GM23338 (cell line): ENCODE results near the gene FAM193B. TPM values are rescaled to one million over a fixed set of nuclear protein-coding genes. Genes with fewer than 3 reads are reported as not detected.

ENCODE experiments used
- ATAC-seq: fragments of 200-7000 bp; cut with Tn5 transposase; 3 replicates; pipeline ENCODE4 v1.9.1; 2020
- DNase-seq: peaks from one replicate; pipeline ENCODE4 v3.0.0-alpha.2; 2015; ENCODE audit warnings: low spot score
- H2AFZ ChIP-seq: fragments of 200-600 bp; sonication (generic); 2 replicates; pipeline ENCODE4 v1.8.0; 2016; ENCODE audit warnings: antibody characterized with exemption, mild to moderate bottlenecking, moderate library complexity
- H3F3A ChIP-seq: fragments of 200-600 bp; sonication (generic); replicated peaks from 2 replicates; pipeline ENCODE4 v1.8.0; 2017; ENCODE audit warnings: antibody characterized with exemption, mixed run types, low read depth
- H3K27ac ChIP-seq: fragments of 200-600 bp; sonication (generic); 2 replicates; pipeline ENCODE4 v1.6.1; 2016; ENCODE audit warnings: low read depth
- H3K27me3 ChIP-seq: fragments of 200-600 bp; sonication (generic); 2 replicates; pipeline ENCODE4 v1.8.0; 2016; ENCODE audit warnings: mild to moderate bottlenecking, mixed run types, moderate library complexity; ENCODE audit not compliant: insufficient read depth
- H3K36me3 ChIP-seq: fragments of 200-600 bp; sonication (generic); 2 replicates; pipeline ENCODE4 v1.8.0; 2016; ENCODE audit warnings: mild to moderate bottlenecking; ENCODE audit not compliant: insufficient read depth
- H3K4me1 ChIP-seq: fragments of 200-600 bp; sonication (generic); 2 replicates; pipeline ENCODE4 v1.8.0; 2016; ENCODE audit warnings: mild to moderate bottlenecking, moderate library complexity; ENCODE audit not compliant: insufficient read depth
- H3K4me2 ChIP-seq: fragments of 200-600 bp; sonication (generic); 2 replicates; pipeline ENCODE4 v1.7.1; 2017; ENCODE audit warnings: mixed run types
- H3K4me3 ChIP-seq: fragments of 200-600 bp; sonication (generic); 2 replicates; pipeline ENCODE4 v1.6.1; 2016; ENCODE audit warnings: mixed run types
- H3K79me2 ChIP-seq: fragments of 200-600 bp; sonication (generic); replicated peaks from 2 replicates; pipeline ENCODE4 v1.8.0; 2017; ENCODE audit warnings: mild to moderate bottlenecking; ENCODE audit not compliant: insufficient read depth
- H3K9me2 ChIP-seq: fragments of 200-600 bp; sonication (generic); 2 replicates; pipeline ENCODE4 v1.8.0; 2017; ENCODE audit not compliant: insufficient read depth
- H4K20me1 ChIP-seq: fragments of 200-600 bp; sonication (generic); replicated peaks from 2 replicates; pipeline ENCODE4 v1.8.0; 2017; ENCODE audit warnings: mild to moderate bottlenecking; ENCODE audit not compliant: insufficient read depth
- H3K27ac Mint-ChIP-seq: 2 replicates; pipeline ENCODE4 v1.8.0; 2020; ENCODE audit warnings: inconsistent platforms, mild to moderate bottlenecking, moderate library complexity, mixed read lengths
- H3K27me3 Mint-ChIP-seq: 3 replicates; pipeline ENCODE4 v1.8.0; 2022; ENCODE audit warnings: low read depth, mild to moderate bottlenecking, moderate library complexity, mixed read lengths, inconsistent platforms; ENCODE audit not compliant: insufficient read depth, poor library complexity
- H3K36me3 Mint-ChIP-seq: 3 replicates; pipeline ENCODE4 v1.8.0; 2021; ENCODE audit warnings: low read depth, mild to moderate bottlenecking, inconsistent platforms, moderate library complexity, mixed read lengths
- H3K4me1 Mint-ChIP-seq: 3 replicates; pipeline ENCODE4 v1.8.0; 2020; ENCODE audit warnings: mild to moderate bottlenecking, inconsistent platforms, mixed read lengths
- H3K4me3 Mint-ChIP-seq: 3 replicates; pipeline ENCODE4 v1.8.0; 2021; ENCODE audit warnings: moderate library complexity, mild to moderate bottlenecking, inconsistent platforms, mixed read lengths
- H3K9me3 Mint-ChIP-seq: 3 replicates; pipeline ENCODE4 v1.8.0; 2020; ENCODE audit warnings: moderate library complexity, mild to moderate bottlenecking, inconsistent platforms, mixed read lengths
- CREB1 ChIP-seq: fragments of 250-450 bp; sonication (Bioruptor Pico); IDR thresholded peaks from 2 replicates; pipeline ENCODE4 v1.5.0; 2020; ENCODE audit warnings: low read depth, mild to moderate bottlenecking, moderate library complexity
- CTCF ChIP-seq, 2 experiments: fragments of 200-600 bp in 1 of 2; sonication (generic) in 1 of 2; conservative IDR thresholded peaks; 2 replicates each; pipeline versions ENCODE4 v1.5.1 to v1.6.1; 2016 to 2017; ENCODE audit warnings: antibody characterized with exemption in 2 of 2, low read depth in 2 of 2, mild to moderate bottlenecking in 2 of 2, moderate library complexity in 1 of 2
- ETS1 ChIP-seq: IDR thresholded peaks from 2 replicates; pipeline ENCODE4 v1.6.1; 2016; ENCODE audit warnings: antibody characterized with exemption
- EZH2 ChIP-seq: fragments of 200-600 bp; sonication (generic); IDR thresholded peaks from one replicate; pipeline ENCODE4 v1.8.0; 2017; ENCODE audit warnings: antibody characterized with exemption, mild to moderate bottlenecking, low read depth; ENCODE audit not compliant: unreplicated experiment
- EZH2phosphoT487 ChIP-seq: fragments of 200-600 bp; sonication (generic); IDR thresholded peaks from one replicate; pipeline ENCODE4 v1.8.1; 2018; ENCODE audit warnings: antibody characterized with exemption; ENCODE audit not compliant: unreplicated experiment
- JUNB ChIP-seq: IDR thresholded peaks from one replicate; pipeline ENCODE4 v1.6.1; 2016; ENCODE audit warnings: antibody characterized with exemption; ENCODE audit not compliant: unreplicated experiment
- NANOG ChIP-seq: IDR thresholded peaks from 2 replicates; pipeline ENCODE4 v1.6.1; 2016; ENCODE audit warnings: antibody characterized with exemption, borderline replicate concordance
- POLR2AphosphoS5 ChIP-seq: IDR thresholded peaks from 2 replicates; pipeline ENCODE4 v1.6.1; 2016; ENCODE audit warnings: antibody characterized with exemption, low read depth
- REST ChIP-seq: IDR thresholded peaks from one replicate; pipeline ENCODE4 v1.6.1; 2018; ENCODE audit warnings: antibody characterized with exemption; ENCODE audit not compliant: unreplicated experiment
- STAT1 ChIP-seq: IDR thresholded peaks from one replicate; pipeline ENCODE4 v1.6.1; 2016; ENCODE audit warnings: antibody characterized with exemption; ENCODE audit not compliant: unreplicated experiment
- ZNF114 ChIP-seq: fragments of 250-450 bp; sonication (Bioruptor Pico); IDR thresholded peaks from 2 replicates; pipeline ENCODE4 v1.5.0; 2020; ENCODE audit warnings: mild to moderate bottlenecking, moderate library complexity
- ZNF331 ChIP-seq: fragments of 250-450 bp; sonication (Bioruptor Pico); IDR thresholded peaks from 2 replicates; pipeline ENCODE4 v1.5.0; 2020; ENCODE audit warnings: low read depth, mild to moderate bottlenecking, moderate library complexity
- ZNF462 ChIP-seq: fragments of 250-450 bp; sonication (Bioruptor Pico); IDR thresholded peaks from 2 replicates; pipeline ENCODE4 v1.5.0; 2020; ENCODE audit warnings: mild to moderate bottlenecking, moderate library complexity
- polyA plus RNA-seq: library from polyadenylated mRNA; unstranded; fragments of >200 nt; fragmentation: Nextera tagmentation; extraction: Ambion mirVana; gene quantifications from 2 replicates; pipeline ENCODE4 v1.2.1, GENCODE V29; 2016
- total RNA-seq: library from RNA; depleted of rRNA; stranded (reverse); fragments of >200 nt; shearing (Covaris generic); gene quantifications from 2 replicates; pipeline ENCODE4 v1.2.3, GENCODE V29; 2014

FAM193B gene
- total and polyA plus RNA-seq, 2 experiments from 2014 or later: 44.4 to 58.6 TPM

GRCh38 chr5:177592905-177593304, 38.5 kb upstream of the FAM193B start:
- DNase-seq (no peak), ATAC-seq (no peak)
- peak overlapping the region; percentile 83 for H3K4me3 ChIP-seq
- no peaks in the 10 kb centered on the region for H3K9me2 ChIP-seq
- peaks cover 16% of the 10 kb centered on the region for H3K36me3 ChIP-seq
- H2AFZ ChIP-seq: no peak overlapping the region
- TF ChIP-seq REST (no peak), CREB1 (CRISPR knock-in tag) (no peak), NANOG (no peak), ZNF114 (CRISPR knock-in tag) (no peak), EZH2phosphoT487 (no peak), JUNB (no peak), ZNF462 (no peak), EZH2 (no peak), STAT1 (no peak), ETS1 (no peak), CTCF (conservative IDR thresholded peaks at IDR 0.05; ENCODE audit: low read depth in 2 of 2) (no peak), ZNF331 (CRISPR knock-in tag) (no peak), POLR2AphosphoS5 (no peak)
- 0 out of 2 replicates have a peak, but pooled peaks cover 10% of the 10 kb centered on the region for H3F3A ChIP-seq
- Mint-ChIP-seq H3K27ac (no peak overlapping the region), H3K36me3 (peaks cover 44% of the 10 kb centered on the region), H3K27me3 (peaks cover 4% of the 10 kb centered on the region), H3K4me1 (peaks cover 7% of the 10 kb centered on the region), H3K9me3 (no peaks in the 10 kb centered on the region; the same call in 2 of the 3 replicates), H3K4me3 (peak overlapping the region; percentile 94)
- no peak overlapping the region for H3K27ac ChIP-seq
- H3K79me2 ChIP-seq: peaks cover 11% of the 10 kb centered on the region; the same call in 1 of the 2 replicates
- peak overlapping the region; percentile 81 for H3K4me2 ChIP-seq
- 0 out of 2 replicates have a peak, but pooled peaks cover 9% of the 10 kb centered on the region for H3K27me3 ChIP-seq
- 0 out of 2 replicates have a peak, but pooled peaks cover 4% of the 10 kb centered on the region for H3K4me1 ChIP-seq
- no peaks in the 10 kb centered on the region; the same call in 1 of the 2 replicates for H4K20me1 ChIP-seq
